HepG2 (cell line): ENCODE measurements around the gene WHAMM.

Experiments used
- HOXA7 ChIP-seq: sonication (generic); formaldehyde crosslinking; IDR thresholded peaks from 2 replicates; pipeline ENCODE4 v1.8.1; 2022; ENCODE audit warnings: mild to moderate bottlenecking, missing genetic modification reagents, moderate library complexity
- KLF12 ChIP-seq: sonication (generic); formaldehyde crosslinking; IDR thresholded peaks from 2 replicates; pipeline ENCODE4 v1.4.0; 2020; ENCODE audit warnings: missing genetic modification reagents, borderline replicate concordance
- KLF9 ChIP-seq: IDR thresholded peaks from 2 replicates; pipeline ENCODE4 v1.6.1; 2016; ENCODE audit warnings: low read depth
- MAZ ChIP-seq, 2 experiments: sonication (generic) in 1 of 2; formaldehyde crosslinking in 1 of 2; IDR thresholded peaks; 2 replicates each; pipeline versions ENCODE4 v1.5.0 to v1.6.1; 2012 to 2020; ENCODE audit warnings: low read depth in 2 of 2, mild to moderate bottlenecking in 2 of 2, borderline replicate concordance in 1 of 2, improper control_type of control experiment in 1 of 2, low read length in 1 of 2, missing genetic modification reagents in 1 of 2, moderate library complexity in 1 of 2
- SMC3 ChIP-seq: IDR thresholded peaks from 2 replicates; pipeline ENCODE4 v1.6.1; 2011; ENCODE audit warnings: low read length, improper control_type of control experiment
- SP1 ChIP-seq, 2 experiments: fragments of 450-650 bp in 1 of 2; sonication (generic) in 1 of 2; formaldehyde crosslinking in 1 of 2; IDR thresholded peaks; 2 replicates each; pipeline versions ENCODE4 v1.4.0 to v1.6.1; 2016 to 2020; ENCODE audit warnings: missing genetic modification reagents in 1 of 2
- USF2 ChIP-seq, 2 experiments: sonication (generic) in 1 of 2; formaldehyde crosslinking in 1 of 2; IDR thresholded peaks; 2 replicates each; pipeline versions ENCODE4 v1.5.1 to v1.6.1; 2011 to 2020; ENCODE audit warnings: borderline replicate concordance in 1 of 2, low read depth in 1 of 2, low read length in 1 of 2, mild to moderate bottlenecking in 1 of 2, missing genetic modification reagents in 1 of 2, moderate library complexity in 1 of 2
- ZNF224 ChIP-seq: sonication (generic); formaldehyde crosslinking; IDR thresholded peaks from 2 replicates; pipeline ENCODE4 v1.5.0; 2020; ENCODE audit warnings: mild to moderate bottlenecking, missing genetic modification reagents
- TF ChIP-seq, protein P1 (sequence below): sonication (generic); formaldehyde crosslinking; IDR thresholded peaks from 2 replicates; pipeline ENCODE4 v1.5.0; 2020; ENCODE audit warnings: mild to moderate bottlenecking, missing genetic modification reagents, moderate library complexity
- TF ChIP-seq, protein P2 (sequence below), 2 experiments: fragments of 450-650 bp in 1 of 2; sonication (generic) in 1 of 2; formaldehyde crosslinking; IDR thresholded peaks; 2 replicates each; pipeline versions ENCODE4 v1.5.0 to v1.8.0; 2020 to 2022; ENCODE audit warnings: mild to moderate bottlenecking in 1 of 2, missing genetic modification reagents in 1 of 2
- TF ChIP-seq, protein P3 (sequence below): IDR thresholded peaks from 2 replicates; pipeline ENCODE4 v1.6.1; 2016; ENCODE audit warnings: missing compliant biosample characterization, missing genetic modification reagents, borderline replicate concordance
- TF ChIP-seq, protein P4 (sequence below): sonication (generic); formaldehyde crosslinking; IDR thresholded peaks from 2 replicates; pipeline ENCODE4 v1.4.0; 2020; ENCODE audit warnings: low read depth, mild to moderate bottlenecking, missing genetic modification reagents
- TF ChIP-seq, protein P5 (sequence below): IDR thresholded peaks from 2 replicates; pipeline ENCODE4 v1.6.1; 2016; ENCODE audit warnings: low read depth

GRCh38 chr15:82833362-82833682 is 23.9 kb downstream of the WHAMM start:
- TF ChIP-seq SP1 (IDR thresholded peaks at IDR 0.05) (no peak), SP1 (CRISPR knock-in tag; IDR thresholded peaks at IDR 0.05) (no peak), USF2 (IDR thresholded peaks at IDR 0.05; ENCODE audit: low read depth, low read length) (no peak), USF2 (CRISPR knock-in tag; IDR thresholded peaks at IDR 0.05; ENCODE audit: borderline replicate concordance) (no peak), MAZ (IDR thresholded peaks at IDR 0.05; ENCODE audit: borderline replicate concordance, low read depth, low read length) (no peak), MAZ (CRISPR knock-in tag; IDR thresholded peaks at IDR 0.05; ENCODE audit: low read depth) (no peak), KLF12 (no peak), ZNF224 (CRISPR knock-in tag) (no peak), KLF9 (CRISPR knock-in tag) (no peak), SMC3 (no peak), HOXA7 (CRISPR knock-in tag) (no peak)
- TF ChIP-seq, protein P1, sequence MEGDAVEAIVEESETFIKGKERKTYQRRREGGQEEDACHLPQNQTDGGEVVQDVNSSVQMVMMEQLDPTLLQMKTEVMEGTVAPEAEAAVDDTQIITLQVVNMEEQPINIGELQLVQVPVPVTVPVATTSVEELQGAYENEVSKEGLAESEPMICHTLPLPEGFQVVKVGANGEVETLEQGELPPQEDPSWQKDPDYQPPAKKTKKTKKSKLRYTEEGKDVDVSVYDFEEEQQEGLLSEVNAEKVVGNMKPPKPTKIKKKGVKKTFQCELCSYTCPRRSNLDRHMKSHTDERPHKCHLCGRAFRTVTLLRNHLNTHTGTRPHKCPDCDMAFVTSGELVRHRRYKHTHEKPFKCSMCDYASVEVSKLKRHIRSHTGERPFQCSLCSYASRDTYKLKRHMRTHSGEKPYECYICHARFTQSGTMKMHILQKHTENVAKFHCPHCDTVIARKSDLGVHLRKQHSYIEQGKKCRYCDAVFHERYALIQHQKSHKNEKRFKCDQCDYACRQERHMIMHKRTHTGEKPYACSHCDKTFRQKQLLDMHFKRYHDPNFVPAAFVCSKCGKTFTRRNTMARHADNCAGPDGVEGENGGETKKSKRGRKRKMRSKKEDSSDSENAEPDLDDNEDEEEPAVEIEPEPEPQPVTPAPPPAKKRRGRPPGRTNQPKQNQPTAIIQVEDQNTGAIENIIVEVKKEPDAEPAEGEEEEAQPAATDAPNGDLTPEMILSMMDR, result no peak
- TF ChIP-seq, protein P2, sequence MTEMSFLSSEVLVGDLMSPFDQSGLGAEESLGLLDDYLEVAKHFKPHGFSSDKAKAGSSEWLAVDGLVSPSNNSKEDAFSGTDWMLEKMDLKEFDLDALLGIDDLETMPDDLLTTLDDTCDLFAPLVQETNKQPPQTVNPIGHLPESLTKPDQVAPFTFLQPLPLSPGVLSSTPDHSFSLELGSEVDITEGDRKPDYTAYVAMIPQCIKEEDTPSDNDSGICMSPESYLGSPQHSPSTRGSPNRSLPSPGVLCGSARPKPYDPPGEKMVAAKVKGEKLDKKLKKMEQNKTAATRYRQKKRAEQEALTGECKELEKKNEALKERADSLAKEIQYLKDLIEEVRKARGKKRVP (CRISPR knock-in tag; IDR thresholded peaks at IDR 0.05), result no peak
- TF ChIP-seq, protein P3, sequence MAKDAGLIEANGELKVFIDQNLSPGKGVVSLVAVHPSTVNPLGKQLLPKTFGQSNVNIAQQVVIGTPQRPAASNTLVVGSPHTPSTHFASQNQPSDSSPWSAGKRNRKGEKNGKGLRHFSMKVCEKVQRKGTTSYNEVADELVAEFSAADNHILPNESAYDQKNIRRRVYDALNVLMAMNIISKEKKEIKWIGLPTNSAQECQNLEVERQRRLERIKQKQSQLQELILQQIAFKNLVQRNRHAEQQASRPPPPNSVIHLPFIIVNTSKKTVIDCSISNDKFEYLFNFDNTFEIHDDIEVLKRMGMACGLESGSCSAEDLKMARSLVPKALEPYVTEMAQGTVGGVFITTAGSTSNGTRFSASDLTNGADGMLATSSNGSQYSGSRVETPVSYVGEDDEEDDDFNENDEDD, result no peak
- TF ChIP-seq, protein P4, sequence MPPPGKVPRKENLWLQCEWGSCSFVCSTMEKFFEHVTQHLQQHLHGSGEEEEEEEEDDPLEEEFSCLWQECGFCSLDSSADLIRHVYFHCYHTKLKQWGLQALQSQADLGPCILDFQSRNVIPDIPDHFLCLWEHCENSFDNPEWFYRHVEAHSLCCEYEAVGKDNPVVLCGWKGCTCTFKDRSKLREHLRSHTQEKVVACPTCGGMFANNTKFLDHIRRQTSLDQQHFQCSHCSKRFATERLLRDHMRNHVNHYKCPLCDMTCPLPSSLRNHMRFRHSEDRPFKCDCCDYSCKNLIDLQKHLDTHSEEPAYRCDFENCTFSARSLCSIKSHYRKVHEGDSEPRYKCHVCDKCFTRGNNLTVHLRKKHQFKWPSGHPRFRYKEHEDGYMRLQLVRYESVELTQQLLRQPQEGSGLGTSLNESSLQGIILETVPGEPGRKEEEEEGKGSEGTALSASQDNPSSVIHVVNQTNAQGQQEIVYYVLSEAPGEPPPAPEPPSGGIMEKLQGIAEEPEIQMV (CRISPR knock-in tag), result no peak
- TF ChIP-seq, protein P5, sequence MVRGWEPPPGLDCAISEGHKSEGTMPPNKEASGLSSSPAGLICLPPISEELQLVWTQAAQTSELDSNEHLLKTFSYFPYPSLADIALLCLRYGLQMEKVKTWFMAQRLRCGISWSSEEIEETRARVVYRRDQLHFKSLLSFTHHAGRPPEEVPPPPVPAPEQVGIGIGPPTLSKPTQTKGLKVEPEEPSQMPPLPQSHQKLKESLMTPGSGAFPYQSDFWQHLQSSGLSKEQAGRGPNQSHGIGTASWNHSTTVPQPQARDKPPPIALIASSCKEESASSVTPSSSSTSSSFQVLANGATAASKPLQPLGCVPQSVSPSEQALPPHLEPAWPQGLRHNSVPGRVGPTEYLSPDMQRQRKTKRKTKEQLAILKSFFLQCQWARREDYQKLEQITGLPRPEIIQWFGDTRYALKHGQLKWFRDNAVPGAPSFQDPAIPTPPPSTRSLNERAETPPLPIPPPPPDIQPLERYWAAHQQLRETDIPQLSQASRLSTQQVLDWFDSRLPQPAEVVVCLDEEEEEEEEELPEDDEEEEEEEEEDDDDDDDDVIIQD (CRISPR knock-in tag), result no peak
